Choroid plexus epithelial cell (primary cell): ENCODE measurements around the gene SPAG9.

ENCODE experiments used
- DNase-seq: peaks from one replicate; pipeline ENCODE4 v3.0.0-alpha.2; 2010; ENCODE audit warnings: low read depth
- H3K4me3 ChIP-seq: 2 replicates; pipeline ENCODE4 v1.5.1; 2011; ENCODE audit warnings: low read depth, mild to moderate bottlenecking, control low read depth, low read length, moderate library complexity
- CTCF ChIP-seq: conservative IDR thresholded peaks from 2 replicates; pipeline ENCODE4 v1.5.1; 2011; ENCODE audit warnings: low read depth, mild to moderate bottlenecking, control low read depth, inconsistent platforms, low read length, moderate library complexity

Gene SPAG9

GRCh38 chr17:50972577-50972976 lies 148.1 kb downstream of the SPAG9 start:
- H3K4me3 ChIP-seq: no peak overlapping the region
- DNase-seq: no peak
- TF ChIP-seq CTCF: no peak

GRCh38 chr17:50967795-50968194 lies 152.9 kb downstream of the SPAG9 start:
- no peak overlapping the region for H3K4me3 ChIP-seq
- no peak for DNase-seq
- TF ChIP-seq CTCF: no peak

GRCh38 chr17:50966163-50966666 lies 154.5 kb downstream of the SPAG9 start:
- DNase-seq: no peak
- TF ChIP-seq CTCF: no peak
- no peak overlapping the region for H3K4me3 ChIP-seq

GRCh38 chr17:50963139-50963538 lies 157.5 kb downstream of the SPAG9 start:
- no peak for TF ChIP-seq CTCF
- DNase-seq: peak; percentile 67
- H3K4me3 ChIP-seq: no peak overlapping the region

- no peak for TF ChIP-seq CTCF
- DNase-seq: no peak
- H3K4me3 ChIP-seq: no peak overlapping the region
Measured at GRCh38 chr17:50961282-50962220, 159.1 kb downstream of the SPAG9 start.

- DNase-seq: no peak
- TF ChIP-seq CTCF: no peak
- H3K4me3 ChIP-seq: no peak overlapping the region
Measured at GRCh38 chr17:50959341-50959740, 161.3 kb downstream of the SPAG9 start.
